Activated effector memory CD4-positive, alpha-beta T cell treated with anti-CD3 and anti-CD28 coated beads, Interleukin-2, amount 50 U/mL, for 16 hours (primary cell): ENCODE data around the gene ARPP21.

Source experiments
- DNase-seq: peaks from one replicate; pipeline ENCODE4 v3.0.0-alpha.2; 2020

ARPP21 gene

DNA sequence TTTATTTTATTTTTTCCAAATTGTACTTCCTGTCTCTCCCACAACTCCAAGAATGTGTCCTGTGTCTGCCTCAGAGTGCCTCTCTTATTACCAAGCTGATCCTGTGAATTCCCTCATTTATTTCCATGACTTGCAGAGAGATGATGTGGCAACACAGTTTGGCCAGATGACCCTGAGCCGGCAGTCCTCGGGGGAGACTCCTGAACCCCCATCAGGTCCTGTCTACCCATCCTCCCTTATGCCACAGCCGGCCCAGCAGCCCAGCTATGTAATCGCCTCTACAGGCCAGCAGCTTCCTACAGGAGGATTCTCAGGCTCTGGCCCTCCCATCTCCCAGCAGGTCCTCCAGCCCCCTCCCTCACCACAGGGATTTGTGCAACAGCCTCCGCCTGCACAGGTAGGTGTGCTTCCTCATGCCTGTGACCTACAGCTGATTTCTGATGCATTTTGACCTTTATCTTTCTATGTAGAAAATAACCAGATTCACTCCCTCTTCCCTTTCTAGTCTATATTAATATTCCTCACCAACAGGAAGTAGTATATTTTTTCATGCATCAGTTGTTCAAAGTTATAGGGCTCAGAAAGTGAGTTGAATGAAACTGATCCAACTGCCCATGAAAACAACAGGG is 100.0 kb downstream of the ARPP21 start:
- no peak for DNase-seq

DNA sequence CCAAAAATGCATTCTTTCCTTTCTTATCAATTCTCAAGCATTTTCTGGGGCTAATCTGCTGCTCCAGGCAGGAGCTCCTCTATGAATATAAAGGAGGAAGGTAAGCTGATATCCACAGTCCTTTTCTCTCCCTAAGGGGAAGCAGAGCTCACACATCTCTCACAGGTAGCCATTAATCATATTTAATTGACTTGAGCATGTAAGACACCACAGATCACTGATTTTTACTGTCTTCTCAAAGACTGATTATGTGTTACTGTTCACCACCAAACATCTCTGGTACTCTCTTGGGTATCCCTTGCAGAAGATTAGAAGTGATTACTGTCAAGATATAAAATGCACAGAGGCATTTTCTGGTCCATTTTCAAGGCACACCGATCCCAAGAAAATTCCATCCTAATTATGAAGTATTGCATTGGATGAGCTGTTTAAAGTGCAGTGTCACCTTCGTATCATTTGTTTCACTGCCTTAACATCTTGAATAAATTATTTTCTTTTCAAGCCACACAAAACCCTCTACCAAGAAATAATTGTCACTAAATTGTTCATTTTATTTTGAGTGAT is 100.7 kb downstream of the ARPP21 start:
- DNase-seq = no peak

DNA sequence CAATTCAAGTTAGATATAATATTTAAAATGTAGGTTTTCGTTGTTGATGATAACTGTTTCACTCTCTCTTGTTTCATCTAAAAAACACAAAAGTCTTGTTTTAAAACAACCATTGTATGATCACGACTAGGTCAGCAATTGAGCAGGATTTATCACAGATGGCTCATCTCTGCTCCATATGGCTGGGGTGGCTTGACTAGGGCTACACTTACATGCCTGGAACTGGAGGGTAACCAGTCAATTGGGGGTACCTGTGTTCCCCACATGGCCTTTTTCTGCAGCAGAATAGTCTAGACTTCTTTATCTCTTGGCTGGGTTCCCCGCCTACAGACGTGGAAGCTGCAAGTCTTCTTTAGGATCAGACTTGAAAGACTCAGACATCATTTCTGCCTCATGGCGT is 103.9 kb downstream of the ARPP21 start:
- DNase-seq = no peak

DNA sequence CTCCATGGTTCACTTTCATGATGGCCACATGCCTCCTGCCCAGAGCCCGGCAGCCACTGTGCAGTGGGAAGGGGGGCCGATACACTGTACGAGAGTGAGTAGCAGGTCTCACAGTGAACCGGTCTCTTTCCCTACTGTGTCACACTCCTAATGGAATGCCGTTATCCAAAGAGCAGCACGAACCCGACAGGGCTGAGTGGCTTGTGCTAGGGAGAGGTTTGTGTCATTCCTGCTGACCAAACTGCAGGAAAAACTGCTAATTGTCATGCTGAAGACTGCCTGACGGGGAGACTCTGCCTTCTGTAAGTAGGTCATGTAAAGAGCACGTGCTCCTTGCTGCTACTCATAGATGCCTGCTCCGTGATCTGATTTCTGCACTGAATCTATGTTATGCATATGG is 105.1 kb downstream of the ARPP21 start:
- DNase-seq = no peak

DNA sequence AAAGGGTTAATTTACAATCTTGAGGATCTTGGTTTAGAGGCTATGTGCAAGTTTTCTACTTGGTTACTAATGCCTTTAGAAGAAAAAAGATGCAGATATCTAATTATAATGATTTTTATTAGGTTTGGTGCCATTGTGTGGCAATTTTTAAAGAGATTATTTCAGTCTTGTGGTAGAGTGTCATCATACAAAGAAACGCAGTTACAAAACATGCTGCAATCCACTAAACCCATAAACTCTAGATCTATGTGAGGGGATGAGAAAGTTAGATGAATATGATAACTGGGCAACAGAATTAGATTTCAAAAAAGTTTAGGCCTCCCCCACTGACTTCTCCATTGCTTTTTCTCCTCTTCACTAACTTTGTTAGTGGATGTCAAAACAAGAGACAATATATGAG is 106.0 kb downstream of the ARPP21 start:
- DNase-seq = no peak

DNA sequence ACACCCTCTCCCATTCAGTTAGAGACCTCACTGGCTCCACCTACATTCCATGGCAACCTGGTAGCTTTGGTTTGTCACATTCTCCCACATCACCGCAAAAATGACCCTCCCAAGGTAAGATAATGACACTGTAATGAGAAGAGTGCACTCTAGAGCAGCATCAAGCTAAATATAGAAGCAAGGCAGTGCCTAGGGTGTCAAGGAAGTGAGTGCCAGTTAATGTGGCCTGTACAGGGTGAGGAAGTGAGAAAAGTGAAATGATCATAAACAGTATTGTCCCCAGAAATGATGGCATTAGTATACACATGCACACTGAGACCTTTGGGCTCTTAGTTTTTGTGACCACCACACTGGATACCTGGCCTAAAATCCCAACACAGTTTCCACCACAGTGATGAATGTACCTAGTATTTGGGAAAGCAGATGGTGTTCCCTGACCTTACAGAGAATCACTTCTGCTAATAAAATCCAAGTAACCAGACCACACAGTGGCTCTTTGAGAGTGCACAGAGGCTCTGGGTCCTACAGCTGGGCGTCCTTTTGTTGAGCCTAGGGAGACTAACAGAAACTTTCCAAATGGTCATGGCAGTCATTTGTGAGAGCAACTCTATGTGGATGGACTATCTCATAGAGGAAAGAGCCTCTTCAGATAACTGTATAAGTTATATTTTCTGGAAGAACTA is 106.6 kb downstream of the ARPP21 start:
- DNase-seq = no peak

DNA sequence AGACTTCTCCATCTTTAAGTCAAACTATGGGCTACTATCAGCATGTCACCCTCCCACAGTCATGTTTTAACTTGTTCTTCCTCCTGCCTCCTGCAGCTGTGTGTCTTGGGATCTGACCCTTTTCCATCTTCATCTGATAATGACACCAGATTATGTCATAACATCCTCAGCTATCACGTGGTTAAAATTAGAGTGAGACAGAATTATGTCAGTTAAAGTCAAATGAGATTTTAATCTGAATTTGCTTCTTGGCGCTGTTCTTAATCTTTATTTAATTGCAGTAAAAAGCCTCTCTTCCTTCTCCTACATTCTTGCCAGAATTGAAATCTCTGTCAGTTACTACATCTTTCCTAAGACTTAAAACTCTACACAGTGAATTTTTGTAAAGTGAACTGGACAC is 107.2 kb downstream of the ARPP21 start:
- no peak for DNase-seq

DNA sequence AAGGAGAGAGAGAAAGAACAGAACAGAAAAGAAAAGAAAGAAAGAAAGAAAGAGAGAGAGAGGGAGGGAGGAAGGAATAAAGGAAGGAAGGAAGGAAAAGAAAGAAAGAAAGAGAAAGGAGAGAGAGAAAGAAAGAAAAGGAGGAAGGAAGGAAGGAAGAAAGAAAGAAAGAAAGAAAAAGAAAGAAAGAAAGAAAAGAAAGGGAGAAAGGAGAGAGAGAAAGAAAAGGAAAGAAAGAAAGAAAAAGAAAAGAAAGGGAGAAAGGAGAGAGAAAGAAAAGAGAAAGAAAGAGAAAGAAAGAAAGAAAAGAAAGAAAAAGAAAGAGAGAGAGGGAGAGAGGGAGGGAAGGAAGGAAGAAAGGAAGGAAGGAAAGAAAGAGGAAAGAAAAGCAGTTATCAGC is 108.8 kb downstream of the ARPP21 start:
- DNase-seq = no peak

DNA sequence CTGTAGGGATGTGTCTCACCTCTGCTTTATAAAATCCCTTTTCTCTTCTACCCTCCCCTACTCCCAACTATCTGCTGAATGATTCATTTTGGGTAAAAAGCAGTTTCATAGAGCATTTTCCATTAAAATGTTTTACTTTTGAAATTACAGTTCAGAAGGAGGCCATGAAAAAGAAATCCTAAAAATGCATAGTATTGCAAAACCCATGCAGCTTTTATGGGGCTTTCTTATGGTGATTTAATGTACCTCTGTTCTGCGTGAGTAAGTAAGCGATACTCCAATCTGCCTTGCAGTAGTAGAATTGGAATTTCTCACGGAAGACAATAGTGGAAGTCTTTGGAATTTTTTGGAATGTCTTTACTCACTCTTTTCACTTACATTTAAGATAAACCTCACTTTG is 111.9 kb downstream of the ARPP21 start:
- no peak for DNase-seq

DNA sequence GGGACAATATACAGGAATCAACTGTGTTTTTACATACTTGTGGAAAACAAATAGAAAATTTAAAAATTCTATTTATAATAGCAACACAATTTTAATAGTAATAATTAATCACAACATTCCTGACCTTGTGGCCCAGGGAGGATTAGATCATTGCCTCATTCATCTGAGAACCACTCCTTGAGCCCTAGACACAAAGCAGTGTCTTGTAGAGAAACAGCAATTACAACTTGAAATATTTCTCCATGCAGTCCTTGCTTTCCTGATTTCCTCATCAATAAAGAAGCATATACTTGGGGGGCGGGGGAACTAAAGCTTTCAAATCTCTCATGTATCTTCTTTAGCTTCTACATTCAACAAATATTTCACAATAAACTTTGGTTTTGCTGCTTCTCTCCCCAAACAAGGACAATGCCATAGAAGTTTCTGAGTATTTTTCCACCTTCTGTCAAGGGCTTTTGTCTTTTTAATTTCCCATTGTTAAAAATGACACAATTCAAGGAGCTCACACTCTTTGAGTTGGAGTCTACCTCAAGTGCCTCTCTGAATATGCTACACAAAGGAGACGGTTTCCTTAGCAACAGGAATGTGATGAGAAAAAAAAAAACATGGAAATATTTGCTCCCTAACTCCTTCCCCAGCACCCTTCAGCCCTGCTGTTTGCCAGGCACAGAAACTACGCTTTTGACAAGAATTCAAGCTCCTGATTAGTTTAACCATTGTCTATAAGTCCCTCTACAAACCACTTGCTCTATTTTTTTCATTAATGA is 118.8 kb downstream of the ARPP21 start:
- DNase-seq = no peak

DNA sequence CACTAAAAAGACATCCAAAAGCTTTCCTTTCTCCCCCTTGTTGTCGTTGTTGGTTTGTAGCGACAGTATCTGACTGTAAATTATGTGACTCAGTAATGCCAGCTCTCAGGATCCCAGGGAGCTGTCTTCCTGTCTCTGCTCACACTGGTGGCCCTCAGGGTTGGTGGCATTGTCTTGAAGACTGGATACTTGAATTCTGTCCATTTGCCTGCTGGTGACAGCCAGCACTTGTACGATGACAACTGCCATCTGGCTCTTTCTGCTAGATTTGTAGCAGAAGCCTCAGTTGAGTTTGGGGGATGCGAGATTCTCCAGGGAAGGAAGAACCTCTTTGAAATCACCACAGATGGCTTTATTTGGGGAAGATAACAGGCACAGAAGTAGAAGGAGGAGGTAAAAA is 120.8 kb downstream of the ARPP21 start:
- DNase-seq = no peak

DNA sequence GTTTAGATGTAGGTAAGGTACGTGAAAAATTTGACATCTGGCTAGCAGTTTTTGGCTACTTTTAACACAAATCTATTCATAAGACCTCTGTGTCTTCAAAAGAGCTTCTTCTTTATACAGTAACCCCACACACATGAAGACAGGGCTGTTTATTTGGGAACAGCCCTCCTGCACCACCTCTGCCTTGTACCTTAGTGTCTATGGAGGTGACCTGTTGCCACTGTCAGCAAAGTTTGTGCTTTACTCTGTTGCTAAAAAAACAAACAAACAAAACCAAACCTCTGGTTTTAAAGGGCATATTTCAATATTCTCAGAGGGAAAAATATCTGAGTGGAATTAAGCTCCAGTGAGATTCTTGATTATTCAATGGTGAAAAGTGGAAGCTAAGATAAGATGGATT is 122.0 kb downstream of the ARPP21 start:
- DNase-seq = no peak

DNA sequence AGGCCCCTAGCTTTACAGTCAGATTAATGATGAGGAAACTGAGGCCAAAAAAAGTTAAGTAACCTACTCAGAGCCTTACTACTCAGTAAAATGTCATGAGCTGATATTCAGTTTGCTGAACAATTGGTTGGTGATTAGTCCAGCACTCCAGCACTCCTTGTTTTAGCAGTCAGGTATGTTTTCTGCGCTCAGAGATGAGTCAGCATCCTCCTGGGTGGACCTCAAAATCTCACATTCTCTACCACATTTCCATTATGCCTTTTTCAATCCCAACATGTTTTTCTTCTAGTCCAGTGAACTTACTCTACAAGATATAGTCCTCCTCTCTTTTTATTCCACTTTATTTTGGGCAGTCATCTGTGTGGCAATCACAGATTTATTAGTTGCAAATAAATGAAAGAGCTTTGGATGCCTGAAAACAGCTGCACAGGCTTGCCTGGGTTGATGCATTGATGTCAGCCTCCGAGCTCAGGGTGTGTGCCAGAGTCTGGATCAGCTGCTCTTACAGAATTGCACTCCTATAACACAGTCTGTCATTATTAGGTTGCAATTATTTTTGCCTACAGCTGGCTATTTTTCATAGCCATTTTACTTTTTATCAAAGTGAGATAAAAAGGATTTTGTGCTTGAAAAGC is 133.2 kb downstream of the ARPP21 start:
- DNase-seq = no peak

DNA sequence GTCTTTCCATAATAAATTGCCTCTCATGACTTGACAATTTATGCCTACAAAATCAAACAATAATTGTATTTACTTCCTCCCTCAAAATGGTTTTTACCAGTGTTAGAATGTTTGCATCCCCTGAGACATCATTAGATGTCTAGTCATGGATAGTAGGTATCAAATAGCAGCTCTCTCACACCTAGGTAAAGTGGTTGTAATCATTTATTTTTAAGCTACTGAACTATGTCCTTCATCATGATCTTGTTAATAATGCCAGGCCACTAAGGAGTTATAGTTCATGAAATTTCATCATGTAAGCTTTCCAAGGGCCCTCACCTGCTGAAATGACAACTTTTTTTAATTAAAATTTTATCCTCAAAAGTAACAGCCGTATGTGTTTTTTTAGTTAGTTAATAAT is 134.1 kb downstream of the ARPP21 start:
- no peak for DNase-seq

DNA sequence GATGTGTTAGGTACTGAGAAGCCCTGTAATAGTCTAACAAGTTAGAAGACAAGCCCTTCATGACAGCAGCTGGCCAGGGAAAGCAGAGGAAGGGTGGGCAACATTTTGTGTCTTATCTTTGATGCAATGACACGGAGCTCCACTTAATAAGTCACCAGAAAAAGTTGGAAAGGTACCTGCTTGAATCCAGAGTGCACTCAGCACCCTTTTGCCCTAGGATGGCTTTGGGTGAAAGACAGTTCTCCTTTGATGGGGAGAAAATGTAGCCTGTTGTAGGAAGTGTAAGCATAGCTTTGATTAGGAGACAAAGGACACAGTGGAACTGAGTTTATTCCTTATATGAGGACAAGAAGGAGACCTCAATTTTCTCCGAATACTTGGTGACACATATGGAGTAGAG is 137.0 kb downstream of the ARPP21 start:
- no peak for DNase-seq

DNA sequence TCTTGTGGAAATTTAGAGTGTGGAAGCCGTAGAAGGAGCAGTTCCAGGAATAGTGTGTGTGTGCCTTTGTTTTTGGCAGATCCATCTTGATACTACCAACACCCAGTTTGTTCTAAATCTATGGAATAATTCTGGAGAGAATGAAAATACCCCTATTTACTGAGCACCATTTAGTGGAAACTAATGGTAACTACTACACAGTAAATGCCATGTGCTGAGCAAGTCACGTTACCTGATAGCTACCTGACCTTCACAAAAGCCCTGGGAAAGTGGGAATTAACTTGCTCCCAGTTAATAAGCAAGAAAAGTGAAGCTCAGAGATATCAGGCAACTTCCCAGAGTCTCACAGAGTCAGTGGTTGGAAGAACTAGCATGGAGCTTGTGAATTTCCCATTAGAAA is 137.7 kb downstream of the ARPP21 start:
- no peak for DNase-seq

DNA sequence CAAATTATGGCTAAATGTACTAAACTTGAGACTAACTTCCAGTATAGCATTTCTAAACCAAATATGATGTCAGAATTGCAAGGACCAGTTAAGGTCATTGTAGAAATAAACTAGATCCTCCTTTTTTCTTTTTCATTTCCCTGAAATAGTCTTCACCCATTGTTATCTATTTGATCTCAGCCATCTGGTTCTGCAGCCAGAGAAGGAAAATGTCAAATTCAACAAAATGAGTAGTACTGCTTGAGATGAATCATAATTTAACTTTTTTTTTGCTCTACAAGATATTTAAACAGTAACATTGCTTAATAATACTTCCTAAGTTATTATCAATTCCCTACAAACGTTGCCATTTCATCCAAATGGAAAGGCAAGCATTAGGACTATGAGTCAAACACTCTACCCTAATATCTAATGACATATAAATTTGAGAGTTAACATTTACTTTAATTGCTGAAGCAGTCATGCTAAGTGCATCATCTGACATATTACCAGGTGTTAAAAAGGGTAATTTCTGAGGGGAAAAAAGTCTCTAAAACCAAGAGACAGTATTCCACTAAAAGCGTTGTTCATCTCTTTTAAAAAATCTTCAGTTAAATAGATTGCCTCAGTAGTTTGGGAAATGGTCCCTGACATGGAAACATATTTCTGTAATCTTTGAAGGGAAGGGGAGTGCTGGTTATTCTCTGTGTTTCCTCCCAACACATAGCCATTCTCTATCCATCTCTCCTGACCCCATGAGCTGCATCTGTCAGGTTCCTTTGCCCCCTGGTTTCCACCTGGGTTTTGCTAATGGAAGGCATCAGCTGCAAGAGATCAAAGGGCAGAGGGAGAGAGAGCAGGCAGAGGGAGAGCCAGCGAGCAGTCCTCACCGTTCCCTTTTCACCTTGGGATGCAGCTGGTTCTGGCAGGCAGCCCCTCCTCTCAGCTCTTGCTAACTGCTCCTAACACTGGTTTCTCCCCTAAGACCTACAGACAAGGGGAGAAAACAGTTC is 138.5 kb downstream of the ARPP21 start:
- no peak for DNase-seq

DNA sequence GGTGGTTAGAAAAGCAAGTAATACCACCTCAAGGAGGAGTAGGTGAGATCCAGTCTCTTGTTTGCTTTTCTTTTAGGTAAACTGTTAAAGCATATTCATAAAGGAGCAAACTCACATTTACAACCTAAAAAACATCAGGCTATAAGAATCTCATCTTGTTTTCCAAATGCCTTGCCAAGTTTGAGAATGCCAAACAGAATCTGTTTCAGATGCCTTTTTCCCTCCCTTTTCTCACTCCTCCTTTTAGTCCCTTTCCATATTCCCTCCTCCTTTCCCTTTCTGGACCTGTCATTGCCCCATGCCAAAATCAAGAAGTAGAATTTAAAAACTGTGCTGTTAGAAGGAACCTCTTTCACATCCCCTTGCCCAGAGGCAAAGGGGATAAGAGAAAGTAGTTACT is 140.3 kb downstream of the ARPP21 start:
- DNase-seq = no peak

DNA sequence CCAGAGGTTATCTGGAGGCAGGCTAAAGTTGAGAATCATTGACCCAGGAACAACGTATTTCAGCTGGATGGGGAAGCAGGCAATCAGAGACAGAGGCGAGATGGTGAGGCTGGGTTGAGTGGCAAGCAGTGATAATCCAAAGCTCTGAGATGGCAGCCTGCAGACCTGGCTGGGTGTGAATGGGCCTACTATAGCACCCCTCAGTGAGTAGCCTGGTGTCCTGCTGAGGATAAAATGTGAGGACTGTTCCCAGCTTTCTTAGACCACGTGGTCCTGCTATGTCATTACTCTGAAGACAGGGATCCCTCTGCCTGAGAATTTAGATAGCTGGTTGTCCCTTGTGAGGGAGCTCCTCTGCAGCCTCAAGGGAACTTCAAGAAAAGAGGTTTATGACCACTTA is 141.5 kb downstream of the ARPP21 start:
- DNase-seq = no peak

DNA sequence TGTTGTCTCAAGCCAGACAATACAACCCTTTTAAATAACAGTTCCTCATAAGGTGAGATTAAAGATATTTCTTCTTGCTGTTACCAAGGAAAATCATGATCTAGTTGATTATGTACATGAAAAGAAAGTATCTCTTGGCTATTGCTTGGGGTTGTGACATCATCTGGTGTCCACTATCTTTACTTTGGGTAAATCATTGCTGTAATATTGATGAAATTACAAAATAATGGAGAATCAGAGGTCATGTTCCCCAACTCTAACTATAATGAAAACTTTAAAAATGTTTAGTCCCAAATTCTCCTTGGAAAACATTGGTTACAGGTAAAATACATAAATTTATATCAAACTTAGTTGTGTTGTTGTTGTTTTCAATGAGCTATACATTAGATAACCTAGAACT is 142.2 kb downstream of the ARPP21 start:
- no peak for DNase-seq

DNA sequence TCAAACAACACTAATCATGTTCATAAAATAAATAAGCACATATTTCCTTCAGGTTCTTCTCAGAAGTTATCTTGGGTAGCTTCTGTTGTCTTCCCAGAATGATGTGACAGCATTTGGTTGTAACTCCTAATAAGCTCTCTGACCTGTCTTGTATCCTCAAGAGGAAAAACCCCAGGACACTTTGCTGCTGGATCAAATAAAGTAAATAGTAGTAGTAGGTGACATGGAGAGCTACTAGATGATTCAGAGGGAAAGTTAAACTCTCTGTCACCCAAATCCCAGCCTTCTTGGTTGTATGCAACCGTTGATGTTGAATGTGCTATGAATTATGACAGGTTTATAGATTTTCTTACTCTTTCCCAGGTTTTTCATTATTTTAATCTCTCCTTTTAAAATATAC is 143.0 kb downstream of the ARPP21 start:
- DNase-seq = no peak

DNA sequence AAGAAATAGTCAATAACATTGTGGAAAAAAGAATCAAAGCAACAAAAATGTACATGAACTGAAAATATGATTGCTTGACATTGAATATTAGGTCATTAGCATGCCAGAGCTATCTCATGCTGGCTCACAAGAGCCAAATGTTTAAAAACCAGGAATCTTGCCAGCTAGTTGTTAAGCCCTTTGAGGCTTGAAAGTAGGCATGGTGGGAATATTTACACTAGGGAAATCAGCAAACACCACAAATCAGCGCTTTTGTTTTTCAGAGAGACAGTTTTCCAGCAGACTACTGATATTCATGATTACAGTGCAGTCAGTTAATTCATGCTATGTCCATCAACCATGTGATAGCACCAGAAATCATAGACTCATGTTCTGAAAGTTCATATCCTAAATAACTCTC is 144.8 kb downstream of the ARPP21 start:
- DNase-seq = no peak
